SH-SY5Y (cell line): ENCODE results near the gene CSRP1.

Source experiments
- GATA2 ChIP-seq: IDR thresholded peaks from 2 replicates; pipeline ENCODE4 v1.6.1; 2011; ENCODE audit warnings: mild to moderate bottlenecking, low read depth, low read length
- GATA3 ChIP-seq: IDR thresholded peaks from 2 replicates; pipeline ENCODE4 v1.6.1; 2011; ENCODE audit warnings: low read depth, mild to moderate bottlenecking, low read length, moderate library complexity

DNA sequence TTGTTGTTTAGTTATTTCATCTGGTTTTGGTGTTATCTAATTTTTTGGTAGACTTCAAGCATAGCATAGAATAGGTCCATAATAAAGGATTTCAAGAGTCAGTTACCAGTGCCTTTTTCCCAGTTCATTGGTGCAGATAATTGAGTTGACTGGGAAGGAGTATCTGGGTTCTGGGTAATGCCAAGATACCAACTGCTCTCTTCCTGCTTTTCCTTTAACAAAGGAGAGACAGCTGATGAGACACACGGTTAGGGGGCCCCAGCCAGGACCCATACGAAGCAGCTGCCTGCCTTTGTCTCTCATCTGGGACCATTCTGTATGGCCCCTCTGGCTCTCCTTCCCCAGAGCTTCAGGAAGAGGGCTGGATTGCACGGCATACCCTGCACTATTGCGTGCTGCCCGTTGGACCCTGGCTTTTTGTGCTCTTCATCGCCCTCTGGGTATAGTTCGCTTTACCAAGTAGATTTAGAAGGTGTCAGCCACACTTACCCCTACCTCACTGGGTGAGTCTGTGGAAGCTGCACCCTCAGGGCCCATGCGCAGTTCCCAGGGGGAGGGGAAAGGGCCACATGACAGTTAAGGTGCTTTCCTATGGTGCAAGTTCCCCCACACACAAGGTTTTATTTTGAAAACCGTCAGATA is 39.0 kb upstream of the CSRP1 start:
- TF ChIP-seq GATA2: no peak
- TF ChIP-seq GATA3: no peak
